Gastroesophageal sphincter (tissue), 3 donors: Measurements from ENCODE around the gene CLK3.

ENCODE experiments used
- CTCF ChIP-seq, 4 experiments: fragments of 200-600 bp in 2 of 4; fragments of 450-650 bp in 2 of 4; sonication (generic) in 1 of 4; IDR thresholded peaks; one replicate each; pipeline ENCODE4 v1.5.1; 2017 to 2019; ENCODE audit warnings: antibody characterized with exemption in 4 of 4, mild to moderate bottlenecking in 2 of 4, moderate library complexity in 2 of 4
- POLR2A ChIP-seq, 2 donors: fragments of 450-650 bp; IDR thresholded peaks; one replicate each; pipeline ENCODE4 v1.6.1; 2017; ENCODE audit warnings: antibody characterized with exemption in 2 of 2, mild to moderate bottlenecking in 2 of 2, moderate library complexity in 1 of 2
- POLR2AphosphoS5 ChIP-seq: sonication (generic); formaldehyde crosslinking; IDR thresholded peaks from one replicate; pipeline ENCODE4 v1.6.1; 2017; ENCODE audit warnings: antibody characterized with exemption

DNA sequence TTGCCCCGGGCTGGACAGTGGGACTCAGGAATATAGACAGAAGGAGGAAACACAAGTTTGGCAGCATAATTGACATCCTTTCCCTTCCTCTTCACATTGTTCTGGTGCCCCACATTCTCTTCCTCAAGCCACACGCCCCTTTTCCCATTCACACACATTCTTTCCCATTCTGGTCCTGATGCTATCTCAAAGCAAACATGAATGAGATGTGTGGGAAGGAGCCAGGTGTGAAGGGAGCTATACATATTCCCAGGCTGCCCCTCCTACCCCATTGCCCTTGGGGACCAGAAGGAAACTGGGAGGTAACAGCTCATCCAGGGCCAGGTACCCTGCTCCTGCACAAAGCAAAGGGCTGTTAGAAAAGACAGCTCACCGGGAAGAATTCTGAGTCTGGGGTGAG is 23.4 kb upstream of the CLK3 start:
- TF ChIP-seq CTCF (IDR thresholded peaks at IDR 0.05) (no peak), POLR2A (IDR thresholded peaks at IDR 0.05) (no peak), POLR2AphosphoS5 (no peak)
